ENCODE data around the gene TNFRSF12A. TPM values are rescaled to one million over a fixed set of nuclear protein-coding genes. Genes with fewer than 3 reads are reported as not detected.
A peak's percentile ranks its signal among the peaks of the same experiment; 100 is the strongest.

The TNFRSF12A gene
- total RNA-seq, 1 donor from 2014 or later = 66.2 TPM

GRCh38 chr16:2982402-2982801, 37.8 kb upstream of the TNFRSF12A start:
- intact Hi-C loops (cut with micrococcal nuclease) = no loop called here

GRCh38 chr16:2983706-2984136, 36.4 kb upstream of the TNFRSF12A start:
- Histone ChIP-seq H3K27me3 (ENCODE audit: low read depth) (peaks cover 43% of the 10 kb centered on the region), H3K4me3 (peak overlapping the region; percentile 51), H3K36me3 (no peaks in the 10 kb centered on the region), H3K4me1 (peaks cover 51% of the 10 kb centered on the region), H3K9me3 (replicated peaks) (no peaks in the 10 kb centered on the region), H3K27ac (replicated peaks) (no peak overlapping the region)
- TF ChIP-seq, protein P1, sequence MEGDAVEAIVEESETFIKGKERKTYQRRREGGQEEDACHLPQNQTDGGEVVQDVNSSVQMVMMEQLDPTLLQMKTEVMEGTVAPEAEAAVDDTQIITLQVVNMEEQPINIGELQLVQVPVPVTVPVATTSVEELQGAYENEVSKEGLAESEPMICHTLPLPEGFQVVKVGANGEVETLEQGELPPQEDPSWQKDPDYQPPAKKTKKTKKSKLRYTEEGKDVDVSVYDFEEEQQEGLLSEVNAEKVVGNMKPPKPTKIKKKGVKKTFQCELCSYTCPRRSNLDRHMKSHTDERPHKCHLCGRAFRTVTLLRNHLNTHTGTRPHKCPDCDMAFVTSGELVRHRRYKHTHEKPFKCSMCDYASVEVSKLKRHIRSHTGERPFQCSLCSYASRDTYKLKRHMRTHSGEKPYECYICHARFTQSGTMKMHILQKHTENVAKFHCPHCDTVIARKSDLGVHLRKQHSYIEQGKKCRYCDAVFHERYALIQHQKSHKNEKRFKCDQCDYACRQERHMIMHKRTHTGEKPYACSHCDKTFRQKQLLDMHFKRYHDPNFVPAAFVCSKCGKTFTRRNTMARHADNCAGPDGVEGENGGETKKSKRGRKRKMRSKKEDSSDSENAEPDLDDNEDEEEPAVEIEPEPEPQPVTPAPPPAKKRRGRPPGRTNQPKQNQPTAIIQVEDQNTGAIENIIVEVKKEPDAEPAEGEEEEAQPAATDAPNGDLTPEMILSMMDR (IDR thresholded peaks at IDR 0.05; ENCODE audit: borderline replicate concordance) = peak; percentile 97
- intact Hi-C loops (cut with micrococcal nuclease) = no loop called here
- DNase-seq = peak; percentile 81

More at GRCh38 chr16:2982402-2982801, 37.8 kb upstream of the TNFRSF12A start:
- H3K36me3 ChIP-seq = no peaks in the 10 kb centered on the region
- H3K27me3 ChIP-seq (ENCODE audit: low read depth) = peaks cover 42% of the 10 kb centered on the region
- no peaks in the 10 kb centered on the region for H3K9me3 ChIP-seq (replicated peaks)
- H3K27ac ChIP-seq (replicated peaks) = no peak overlapping the region
- no peak for DNase-seq
- TF ChIP-seq, protein P1 (IDR thresholded peaks at IDR 0.05; ENCODE audit: borderline replicate concordance) = no peak
- H3K4me1 ChIP-seq = peaks cover 51% of the 10 kb centered on the region
- no peak overlapping the region for H3K4me3 ChIP-seq

DNA sequence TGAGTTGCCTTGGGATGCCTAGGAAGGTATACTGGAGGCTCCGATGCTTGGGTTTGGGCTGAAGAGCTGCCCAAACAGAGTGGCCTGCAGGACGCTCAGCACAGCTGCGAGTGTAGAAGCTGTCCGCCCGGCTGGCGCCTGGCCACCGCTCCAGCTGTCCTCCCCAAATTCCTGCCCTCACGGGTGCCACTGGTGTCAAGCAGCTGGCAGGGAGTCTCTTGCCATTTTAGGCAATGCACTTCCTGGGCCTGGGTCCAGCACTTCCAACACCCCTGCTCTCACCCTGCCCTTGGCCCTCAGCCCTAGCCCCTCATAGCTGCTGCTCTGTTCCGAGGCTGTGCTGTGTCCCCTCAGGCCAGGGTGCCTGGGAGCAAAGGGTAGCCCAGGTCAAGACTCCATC, 34.7 kb upstream of the TNFRSF12A start:
- peaks cover 43% of the 10 kb centered on the region for H3K4me1 ChIP-seq
- H3K9me3 ChIP-seq (replicated peaks) = no peaks in the 10 kb centered on the region
- peaks cover 43% of the 10 kb centered on the region for H3K27me3 ChIP-seq (ENCODE audit: low read depth)
- TF ChIP-seq, protein P1 (IDR thresholded peaks at IDR 0.05; ENCODE audit: borderline replicate concordance) = no peak
- peak overlapping the region; percentile 93 for H3K27ac ChIP-seq (replicated peaks)
- peak; percentile 61 for DNase-seq
- intact Hi-C loops (cut with micrococcal nuclease) = no loop called here
- H3K36me3 ChIP-seq = no peaks in the 10 kb centered on the region
- H3K4me3 ChIP-seq = peak overlapping the region; percentile 37

GRCh38 chr16:2985893-2986355, 34.2 kb upstream of the TNFRSF12A start:
- no peaks in the 10 kb centered on the region for H3K36me3 ChIP-seq
- no peaks in the 10 kb centered on the region for H3K9me3 ChIP-seq (replicated peaks)
- peak; percentile 70 for DNase-seq
- intact Hi-C loops (cut with micrococcal nuclease) = no loop called here
- TF ChIP-seq, protein P1 (IDR thresholded peaks at IDR 0.05; ENCODE audit: borderline replicate concordance) = no peak
- peaks cover 39% of the 10 kb centered on the region for H3K4me1 ChIP-seq
- peaks cover 43% of the 10 kb centered on the region for H3K27me3 ChIP-seq (ENCODE audit: low read depth)
- peak overlapping the region; percentile 37 for H3K4me3 ChIP-seq
- peak overlapping the region; percentile 93 for H3K27ac ChIP-seq (replicated peaks)

GRCh38 chr16:2986623-2987188, 33.5 kb upstream of the TNFRSF12A start:
- DNase-seq = no peak
- Histone ChIP-seq H3K36me3 (no peaks in the 10 kb centered on the region), H3K27ac (replicated peaks) (peak overlapping the region; percentile 93), H3K4me1 (peaks cover 34% of the 10 kb centered on the region), H3K9me3 (replicated peaks) (no peaks in the 10 kb centered on the region), H3K4me3 (no peak overlapping the region), H3K27me3 (ENCODE audit: low read depth) (peaks cover 43% of the 10 kb centered on the region)
- TF ChIP-seq, protein P1 (IDR thresholded peaks at IDR 0.05; ENCODE audit: borderline replicate concordance) = no peak
- intact Hi-C loops (cut with micrococcal nuclease) = no loop called here
